Panc1 (cell line): ENCODE measurements around the gene SCAMP5. TPM values are rescaled to one million over a fixed set of nuclear protein-coding genes. Genes with fewer than 3 reads are reported as not detected.

Experiments
- ATAC-seq: fragments of 200-7000 bp; cut with Tn5 transposase; 2 replicates; pipeline ENCODE4 v1.9.1; 2020; ENCODE audit warnings: mild to moderate bottlenecking, moderate library complexity
- BruUV-seq: library from RNA; stranded (reverse); fragments of 400-500 nt; replicated peaks from 2 replicates; lab custom pipeline; 2021; lab: Mats Ljungman, UMichigan
- CTCF ChIA-PET: fragments of 300-600 bp; sonication (Branson Sonifier 250); formaldehyde crosslinking; loops from one replicate; lab custom pipeline; 2022; ENCODE audit warnings: antibody characterized with exemption; lab: Charles Lee
- POLR2A ChIA-PET: fragments of 300-600 bp; sonication (Branson Sonifier 250); formaldehyde crosslinking; loops from one replicate; lab custom pipeline; 2022; ENCODE audit warnings: antibody characterized with exemption; lab: Charles Lee
- DNase-seq: peaks from one replicate; pipeline ENCODE4 v3.0.0-alpha.2; 2010; ENCODE audit warnings: low read depth, low spot score
- H3K27ac ChIP-seq: 2 replicates; pipeline ENCODE4 v1.5.1; 2011; ENCODE audit warnings: mild to moderate bottlenecking, low read length, inconsistent platforms
- H3K27me3 ChIP-seq: fragments of 200-500 bp; sonication (Bioruptor generic); 2 replicates; pipeline ENCODE4 v1.6.0; 2014; ENCODE audit warnings: low read length, inconsistent platforms; ENCODE audit not compliant: control insufficient read depth, insufficient read depth
- H3K36me3 ChIP-seq: fragments of 200-500 bp; sonication (Bioruptor generic); 2 replicates; pipeline ENCODE4 v1.5.1; 2014; ENCODE audit warnings: inconsistent platforms, mild to moderate bottlenecking, low read length, moderate library complexity; ENCODE audit not compliant: control insufficient read depth, insufficient read depth
- H3K4me1 ChIP-seq: 2 replicates; pipeline ENCODE4 v1.5.1; 2011; ENCODE audit warnings: inconsistent platforms, mild to moderate bottlenecking, low read length, moderate library complexity; ENCODE audit not compliant: control insufficient read depth, insufficient read depth
- H3K4me3 ChIP-seq, 2 experiments: 2 replicates each; pipeline ENCODE4 v1.5.1; 2011 to 2012; ENCODE audit warnings: low read depth in 2 of 2, low read length in 2 of 2, mild to moderate bottlenecking in 2 of 2, inconsistent platforms in 1 of 2, moderate library complexity in 1 of 2
- H3K9me3 ChIP-seq: fragments of 200-500 bp; sonication (Bioruptor generic); 2 replicates; pipeline ENCODE4 v1.5.1; 2014; ENCODE audit warnings: low read depth, mild to moderate bottlenecking, inconsistent platforms, low read length, moderate library complexity; ENCODE audit not compliant: control insufficient read depth, insufficient read depth
- POLR2AphosphoS5 ChIP-seq: IDR thresholded peaks from 2 replicates; pipeline ENCODE4 v1.6.1; 2012; ENCODE audit warnings: mild to moderate bottlenecking, low read depth, low read length, moderate library complexity
- SIN3A ChIP-seq: IDR thresholded peaks from 2 replicates; pipeline ENCODE4 v1.6.1; 2012; ENCODE audit warnings: low read depth, mild to moderate bottlenecking, low read length, moderate library complexity, borderline replicate concordance; ENCODE audit not compliant: insufficient read depth
- TCF7L2 ChIP-seq: IDR thresholded peaks from 2 replicates; pipeline ENCODE4 v1.6.1; 2011; ENCODE audit warnings: mild to moderate bottlenecking, low read depth, low read length, inconsistent platforms
- in situ Hi-C: cut with HindIII; loops from 2 replicates; pipeline ENCODE4 v1.10.0; 2016; ENCODE audit warnings: low sequenced_read_pairs, low pct_unique_long_range_greater_than_20kb
- intact Hi-C: fragments of 100-400 bp; cut with micrococcal nuclease; formaldehyde crosslinking; loops from one replicate; pipeline ENCODE4 v1.10.0; 2022; ENCODE audit not compliant: unreplicated experiment
- total RNA-seq: library from RNA; stranded (reverse); gene quantifications from one replicate; pipeline ENCODE4 v1.2.1, GENCODE V29; 2021; ENCODE audit not compliant: unreplicated experiment
- TF ChIP-seq, protein P1 (sequence below), 2 experiments: IDR thresholded peaks; 2 replicates each; pipeline ENCODE4 v1.6.1; 2011 to 2012; ENCODE audit warnings: low read depth in 2 of 2, control low read depth in 1 of 2, low read length in 1 of 2, mild to moderate bottlenecking in 1 of 2, moderate library complexity in 1 of 2; ENCODE audit not compliant: insufficient read depth in 1 of 2
- TF ChIP-seq, protein P2 (sequence below): fragments of 450-650 bp; IDR thresholded peaks from 2 replicates; pipeline ENCODE4 v1.5.1; 2017; ENCODE audit warnings: mild to moderate bottlenecking

SCAMP5 gene
- total RNA-seq, 1 experiment from 2014 or later, result 11.2 TPM

DNA sequence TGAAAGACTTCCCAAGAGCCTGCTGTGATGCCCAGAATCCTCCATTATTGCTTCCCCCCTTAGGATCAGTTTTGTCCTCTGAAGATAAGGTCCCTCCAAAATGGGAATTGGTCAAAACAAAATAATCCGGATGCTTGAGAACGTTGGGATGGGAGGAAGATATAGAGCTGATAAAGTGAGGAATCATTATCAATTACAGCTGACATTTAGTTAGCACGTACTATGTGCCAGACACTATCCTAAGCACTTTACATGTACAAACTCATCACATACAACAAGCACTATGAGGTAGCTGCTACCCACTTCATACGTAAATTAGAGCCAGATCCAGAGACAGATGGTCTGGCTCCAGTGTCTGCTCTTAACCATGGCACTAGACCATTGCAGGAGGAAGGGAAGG is 32.1 kb upstream of the SCAMP5 start:
- CTCF ChIA-PET, result no interaction called here
- Histone ChIP-seq H3K27ac (no peak overlapping the region), H3K9me3 (no peaks in the 10 kb centered on the region), H3K36me3 (no peaks in the 10 kb centered on the region), H3K4me3 (no peak overlapping the region), H3K27me3 (no peaks in the 10 kb centered on the region), H3K4me1 (peaks cover 28% of the 10 kb centered on the region)
- no peak for ATAC-seq
- DNase-seq, result no peak
- TF ChIP-seq SIN3A, result no peak
- TF ChIP-seq, protein P1, sequence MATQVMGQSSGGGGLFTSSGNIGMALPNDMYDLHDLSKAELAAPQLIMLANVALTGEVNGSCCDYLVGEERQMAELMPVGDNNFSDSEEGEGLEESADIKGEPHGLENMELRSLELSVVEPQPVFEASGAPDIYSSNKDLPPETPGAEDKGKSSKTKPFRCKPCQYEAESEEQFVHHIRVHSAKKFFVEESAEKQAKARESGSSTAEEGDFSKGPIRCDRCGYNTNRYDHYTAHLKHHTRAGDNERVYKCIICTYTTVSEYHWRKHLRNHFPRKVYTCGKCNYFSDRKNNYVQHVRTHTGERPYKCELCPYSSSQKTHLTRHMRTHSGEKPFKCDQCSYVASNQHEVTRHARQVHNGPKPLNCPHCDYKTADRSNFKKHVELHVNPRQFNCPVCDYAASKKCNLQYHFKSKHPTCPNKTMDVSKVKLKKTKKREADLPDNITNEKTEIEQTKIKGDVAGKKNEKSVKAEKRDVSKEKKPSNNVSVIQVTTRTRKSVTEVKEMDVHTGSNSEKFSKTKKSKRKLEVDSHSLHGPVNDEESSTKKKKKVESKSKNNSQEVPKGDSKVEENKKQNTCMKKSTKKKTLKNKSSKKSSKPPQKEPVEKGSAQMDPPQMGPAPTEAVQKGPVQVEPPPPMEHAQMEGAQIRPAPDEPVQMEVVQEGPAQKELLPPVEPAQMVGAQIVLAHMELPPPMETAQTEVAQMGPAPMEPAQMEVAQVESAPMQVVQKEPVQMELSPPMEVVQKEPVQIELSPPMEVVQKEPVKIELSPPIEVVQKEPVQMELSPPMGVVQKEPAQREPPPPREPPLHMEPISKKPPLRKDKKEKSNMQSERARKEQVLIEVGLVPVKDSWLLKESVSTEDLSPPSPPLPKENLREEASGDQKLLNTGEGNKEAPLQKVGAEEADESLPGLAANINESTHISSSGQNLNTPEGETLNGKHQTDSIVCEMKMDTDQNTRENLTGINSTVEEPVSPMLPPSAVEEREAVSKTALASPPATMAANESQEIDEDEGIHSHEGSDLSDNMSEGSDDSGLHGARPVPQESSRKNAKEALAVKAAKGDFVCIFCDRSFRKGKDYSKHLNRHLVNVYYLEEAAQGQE (IDR thresholded peaks at IDR 0.05; ENCODE audit: insufficient read depth in 1 of 2, low read depth in 2 of 2, low read length in 1 of 2), result no peak
- no peak for TF ChIP-seq TCF7L2
- TF ChIP-seq POLR2AphosphoS5, result no peak
- TF ChIP-seq, protein P2, sequence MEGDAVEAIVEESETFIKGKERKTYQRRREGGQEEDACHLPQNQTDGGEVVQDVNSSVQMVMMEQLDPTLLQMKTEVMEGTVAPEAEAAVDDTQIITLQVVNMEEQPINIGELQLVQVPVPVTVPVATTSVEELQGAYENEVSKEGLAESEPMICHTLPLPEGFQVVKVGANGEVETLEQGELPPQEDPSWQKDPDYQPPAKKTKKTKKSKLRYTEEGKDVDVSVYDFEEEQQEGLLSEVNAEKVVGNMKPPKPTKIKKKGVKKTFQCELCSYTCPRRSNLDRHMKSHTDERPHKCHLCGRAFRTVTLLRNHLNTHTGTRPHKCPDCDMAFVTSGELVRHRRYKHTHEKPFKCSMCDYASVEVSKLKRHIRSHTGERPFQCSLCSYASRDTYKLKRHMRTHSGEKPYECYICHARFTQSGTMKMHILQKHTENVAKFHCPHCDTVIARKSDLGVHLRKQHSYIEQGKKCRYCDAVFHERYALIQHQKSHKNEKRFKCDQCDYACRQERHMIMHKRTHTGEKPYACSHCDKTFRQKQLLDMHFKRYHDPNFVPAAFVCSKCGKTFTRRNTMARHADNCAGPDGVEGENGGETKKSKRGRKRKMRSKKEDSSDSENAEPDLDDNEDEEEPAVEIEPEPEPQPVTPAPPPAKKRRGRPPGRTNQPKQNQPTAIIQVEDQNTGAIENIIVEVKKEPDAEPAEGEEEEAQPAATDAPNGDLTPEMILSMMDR, result no peak
- in situ Hi-C loops (no loop called here), intact Hi-C loops (no loop called here)
- no TSS peak for BruUV-seq
- POLR2A ChIA-PET, result no interaction called here

DNA sequence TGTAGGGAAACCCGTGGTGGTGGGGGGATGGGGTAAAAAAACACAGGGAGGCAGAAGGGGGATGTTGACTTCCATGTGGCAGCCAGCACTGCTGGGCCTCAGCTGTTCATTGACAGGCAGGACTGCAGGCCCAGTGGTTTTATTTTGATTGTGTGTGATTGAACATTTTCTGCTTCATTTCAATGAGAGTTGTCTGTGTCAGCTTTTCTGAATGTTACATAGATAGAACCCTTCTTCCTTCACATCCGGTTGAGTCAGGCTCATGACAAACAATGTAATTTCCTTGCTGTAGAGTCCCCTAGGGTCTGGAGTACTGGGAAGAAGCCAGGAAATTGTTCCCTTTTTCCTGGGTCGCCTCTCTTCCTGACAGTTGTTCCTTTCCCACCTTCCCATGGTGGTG is 30.6 kb upstream of the SCAMP5 start:
- no peaks in the 10 kb centered on the region for H3K36me3 ChIP-seq
- no peaks in the 10 kb centered on the region for H3K9me3 ChIP-seq
- POLR2A ChIA-PET, result no interaction called here
- DNase-seq, result no peak
- no peak overlapping the region for H3K4me3 ChIP-seq
- H3K27ac ChIP-seq, result no peak overlapping the region
- H3K4me1 ChIP-seq, result peaks cover 25% of the 10 kb centered on the region
- intact Hi-C loops (no loop called here), in situ Hi-C loops (no loop called here)
- CTCF ChIA-PET, result interaction anchor here (0.6 kb wide), 1 partner anchor 222 kb away, joined by 4 read pairs; no protein-coding TSS in a partner anchor
- TF ChIP-seq, protein P2, result no peak
- no peak for TF ChIP-seq SIN3A
- TF ChIP-seq POLR2AphosphoS5, result no peak
- TF ChIP-seq, protein P1 (IDR thresholded peaks at IDR 0.05; ENCODE audit: insufficient read depth in 1 of 2, low read depth in 2 of 2, low read length in 1 of 2), result no peak
- no peak for TF ChIP-seq TCF7L2
- no peak; the same call in 1 of the 2 replicates for ATAC-seq
- H3K27me3 ChIP-seq, result no peaks in the 10 kb centered on the region
- BruUV-seq, result no TSS peak
